ENCODE measurements around the gene KEAP1. TPM values are rescaled to one million over a fixed set of nuclear protein-coding genes. Genes with fewer than 3 reads are reported as not detected.

The KEAP1 gene
- total RNA-seq, 4 donors from 2014 or later = 39.7 to 127 (median 56.8) TPM

DNA sequence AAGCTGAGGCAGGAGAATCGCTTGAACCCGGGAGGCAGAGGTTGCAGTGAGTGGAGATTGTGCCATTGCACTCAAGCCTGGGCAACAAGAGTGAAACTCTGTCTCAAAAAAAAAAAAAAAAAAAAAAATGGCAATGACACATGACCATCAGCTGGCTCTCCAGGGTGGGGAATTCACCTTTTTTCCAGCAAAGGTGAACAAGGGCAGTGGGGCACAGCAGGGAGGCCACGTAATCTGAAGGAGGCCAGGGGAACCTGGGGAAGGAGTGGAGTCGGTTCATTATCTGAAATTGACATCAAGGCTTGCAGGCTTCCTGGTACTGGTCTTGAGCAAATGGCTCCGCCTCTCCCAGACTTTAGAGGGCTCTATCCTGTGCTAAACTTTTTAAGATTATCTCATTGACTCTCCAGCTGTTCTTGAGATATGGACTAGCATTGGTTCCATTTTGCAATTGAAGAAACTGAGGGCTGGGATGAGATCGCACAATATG, 28.1 kb downstream of the KEAP1 start:
- no peaks in the 10 kb centered on the region for H3K36me3 ChIP-seq
- intact Hi-C loops (cut with DNase I; ENCODE audit: low total_unique reads) = no loop called here
- H3K27me3 ChIP-seq = no peaks in the 10 kb centered on the region
- H3K4me3 ChIP-seq = no peak overlapping the region
- TF ChIP-seq, protein P1, sequence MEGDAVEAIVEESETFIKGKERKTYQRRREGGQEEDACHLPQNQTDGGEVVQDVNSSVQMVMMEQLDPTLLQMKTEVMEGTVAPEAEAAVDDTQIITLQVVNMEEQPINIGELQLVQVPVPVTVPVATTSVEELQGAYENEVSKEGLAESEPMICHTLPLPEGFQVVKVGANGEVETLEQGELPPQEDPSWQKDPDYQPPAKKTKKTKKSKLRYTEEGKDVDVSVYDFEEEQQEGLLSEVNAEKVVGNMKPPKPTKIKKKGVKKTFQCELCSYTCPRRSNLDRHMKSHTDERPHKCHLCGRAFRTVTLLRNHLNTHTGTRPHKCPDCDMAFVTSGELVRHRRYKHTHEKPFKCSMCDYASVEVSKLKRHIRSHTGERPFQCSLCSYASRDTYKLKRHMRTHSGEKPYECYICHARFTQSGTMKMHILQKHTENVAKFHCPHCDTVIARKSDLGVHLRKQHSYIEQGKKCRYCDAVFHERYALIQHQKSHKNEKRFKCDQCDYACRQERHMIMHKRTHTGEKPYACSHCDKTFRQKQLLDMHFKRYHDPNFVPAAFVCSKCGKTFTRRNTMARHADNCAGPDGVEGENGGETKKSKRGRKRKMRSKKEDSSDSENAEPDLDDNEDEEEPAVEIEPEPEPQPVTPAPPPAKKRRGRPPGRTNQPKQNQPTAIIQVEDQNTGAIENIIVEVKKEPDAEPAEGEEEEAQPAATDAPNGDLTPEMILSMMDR (IDR thresholded peaks at IDR 0.05) = no peak
- no peak for TF ChIP-seq POLR2A (IDR thresholded peaks at IDR 0.05)
- no peak overlapping the region for H3K27ac ChIP-seq
- peaks cover 0 to 4% of the 10 kb centered on the region in 2 donors for H3K4me1 ChIP-seq
- no peak for DNase-seq
- no peaks in the 10 kb centered on the region for H3K9me3 ChIP-seq

DNA sequence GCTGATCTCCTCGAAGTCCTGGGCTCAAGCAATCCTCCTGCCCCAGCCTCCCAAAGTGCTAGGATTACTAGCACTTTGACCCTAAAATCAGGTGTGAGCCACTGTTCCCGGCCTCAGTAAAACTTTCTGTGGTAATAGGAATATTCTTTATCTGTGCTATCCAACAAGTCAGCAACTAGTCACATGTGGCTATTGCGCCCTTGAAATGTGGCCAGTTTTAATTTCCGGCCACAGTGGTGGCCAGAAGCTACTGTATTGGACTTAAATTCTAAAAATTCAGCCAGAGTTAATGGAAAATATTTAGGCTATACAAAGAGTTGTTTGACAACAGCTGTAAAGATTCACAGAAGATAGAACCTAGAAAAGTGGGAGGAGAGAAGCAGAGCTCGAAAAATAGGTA, 30.0 kb downstream of the KEAP1 start:
- no peak overlapping the region for H3K4me3 ChIP-seq
- no peaks in the 10 kb centered on the region for H3K36me3 ChIP-seq
- H3K27me3 ChIP-seq = no peaks in the 10 kb centered on the region
- no peak overlapping the region for H3K27ac ChIP-seq
- intact Hi-C loops (cut with DNase I; ENCODE audit: low total_unique reads) = no loop called here
- H3K9me3 ChIP-seq = no peaks in the 10 kb centered on the region
- H3K4me1 ChIP-seq = no peaks in the 10 kb centered on the region
- TF ChIP-seq, protein P1 (IDR thresholded peaks at IDR 0.05) = no peak
- TF ChIP-seq POLR2A (IDR thresholded peaks at IDR 0.05) = no peak
- no peak for DNase-seq

DNA sequence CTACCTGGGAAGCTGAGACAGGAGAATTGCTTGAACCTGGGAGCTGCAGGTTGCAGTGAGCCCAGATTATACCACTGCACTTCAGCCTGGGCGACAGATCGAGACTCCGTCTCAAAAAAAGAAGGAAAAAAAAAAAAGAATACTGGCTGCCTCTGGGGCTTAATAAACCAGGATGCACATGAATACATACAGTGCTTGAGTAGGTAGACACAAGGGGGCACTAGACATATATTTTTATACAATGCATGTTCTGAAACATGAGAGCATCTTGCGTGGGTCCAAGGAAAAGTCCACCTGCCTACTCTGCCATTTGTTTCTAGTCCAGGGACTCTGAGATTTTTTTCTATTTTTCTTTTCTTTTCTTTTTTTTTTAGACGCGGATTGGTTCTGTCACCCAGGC, 31.2 kb downstream of the KEAP1 start:
- H3K27me3 ChIP-seq = no peaks in the 10 kb centered on the region
- H3K4me1 ChIP-seq = no peaks in the 10 kb centered on the region
- H3K27ac ChIP-seq = no peak overlapping the region
- no peak for TF ChIP-seq POLR2A (IDR thresholded peaks at IDR 0.05)
- TF ChIP-seq, protein P1 (IDR thresholded peaks at IDR 0.05) = peak in 1 of 4 experiments; percentile 12
- no peak for DNase-seq
- no peaks in the 10 kb centered on the region for H3K36me3 ChIP-seq
- intact Hi-C loops (cut with DNase I; ENCODE audit: low total_unique reads) = no loop called here
- no peak overlapping the region for H3K4me3 ChIP-seq
- H3K9me3 ChIP-seq = no peaks in the 10 kb centered on the region

DNA sequence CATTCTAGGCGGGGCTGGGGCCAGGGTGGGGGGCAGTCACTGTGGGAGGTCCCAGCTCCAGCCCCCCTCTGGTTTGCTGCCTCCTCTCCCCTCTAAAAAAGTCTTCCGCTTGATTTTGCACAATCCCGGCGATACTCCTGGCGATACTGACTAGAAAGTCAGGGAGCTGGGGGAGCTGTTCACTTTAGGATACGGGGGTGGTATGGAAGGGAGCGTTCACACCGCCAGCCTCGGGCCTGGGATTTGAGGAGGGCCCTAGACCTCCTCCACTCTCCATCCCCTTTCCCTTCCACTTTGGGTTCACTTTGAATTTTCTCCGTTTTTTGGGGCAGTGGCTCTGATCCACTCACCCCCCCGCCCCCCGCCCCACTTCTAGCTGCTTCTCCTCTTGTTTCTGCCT, 35.0 kb downstream of the KEAP1 start:
- Histone ChIP-seq H3K27me3 (no peaks in the 10 kb centered on the region), H3K4me3 (no peak overlapping the region), H3K9me3 (no peaks in the 10 kb centered on the region), H3K4me1 (no peaks in the 10 kb centered on the region), H3K27ac (no peak overlapping the region), H3K36me3 (no peaks in the 10 kb centered on the region)
- intact Hi-C loops (cut with DNase I; ENCODE audit: low total_unique reads) = no loop called here
- no peak for TF ChIP-seq POLR2A (IDR thresholded peaks at IDR 0.05)
- TF ChIP-seq, protein P1 (IDR thresholded peaks at IDR 0.05) = no peak
- no peak for DNase-seq

DNA sequence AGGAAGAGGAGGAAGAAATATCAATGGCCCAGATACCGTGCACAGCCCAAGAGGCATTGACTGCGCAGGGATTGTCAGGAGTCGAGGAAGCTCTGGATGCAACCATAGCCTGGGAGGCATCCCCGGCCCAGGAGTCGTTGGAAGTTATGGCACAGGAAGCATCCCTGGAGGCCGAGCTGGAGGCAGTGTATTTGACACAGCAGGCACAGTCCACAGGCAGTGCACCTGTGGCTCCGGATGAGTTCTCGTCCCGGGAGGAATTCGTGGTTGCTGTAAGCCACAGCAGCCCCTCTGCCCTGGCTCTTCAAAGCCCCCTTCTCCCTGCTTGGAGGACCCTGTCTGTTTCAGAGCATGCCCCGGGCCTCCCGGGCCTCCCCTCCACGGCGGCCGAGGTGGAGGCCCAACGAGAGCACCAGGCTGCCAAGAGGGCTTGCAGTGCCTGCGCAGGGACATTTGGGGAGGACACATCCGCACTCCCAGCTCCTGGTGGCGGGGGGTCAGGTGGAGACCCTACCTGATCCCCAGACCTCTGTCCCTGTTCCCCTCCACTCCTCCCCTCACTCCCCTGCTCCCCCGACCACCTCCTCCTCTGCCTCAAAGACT, 36.0 kb downstream of the KEAP1 start:
- H3K9me3 ChIP-seq = no peaks in the 10 kb centered on the region
- TF ChIP-seq POLR2A (IDR thresholded peaks at IDR 0.05) = no peak
- TF ChIP-seq, protein P1 (IDR thresholded peaks at IDR 0.05) = no peak
- intact Hi-C loops (cut with DNase I; ENCODE audit: low total_unique reads) = no loop called here
- H3K36me3 ChIP-seq = no peaks in the 10 kb centered on the region
- no peaks in the 10 kb centered on the region for H3K4me1 ChIP-seq
- no peak for DNase-seq
- H3K27ac ChIP-seq = no peak overlapping the region
- H3K4me3 ChIP-seq = no peak overlapping the region
- no peaks in the 10 kb centered on the region for H3K27me3 ChIP-seq
